HL-60/S4 treated with retinoic acid at 250 ng/mL for 4 days and 3 days (cell line): ENCODE measurements around the gene ATP1A4.

Experiments
- in situ Hi-C: fragments of 300-500 bp; cut with MboI; formaldehyde crosslinking; loops from 2 replicates; pipeline ENCODE4 v1.7.0; 2022; ENCODE audit warnings: low sequenced_read_pairs

ATP1A4 gene

DNA sequence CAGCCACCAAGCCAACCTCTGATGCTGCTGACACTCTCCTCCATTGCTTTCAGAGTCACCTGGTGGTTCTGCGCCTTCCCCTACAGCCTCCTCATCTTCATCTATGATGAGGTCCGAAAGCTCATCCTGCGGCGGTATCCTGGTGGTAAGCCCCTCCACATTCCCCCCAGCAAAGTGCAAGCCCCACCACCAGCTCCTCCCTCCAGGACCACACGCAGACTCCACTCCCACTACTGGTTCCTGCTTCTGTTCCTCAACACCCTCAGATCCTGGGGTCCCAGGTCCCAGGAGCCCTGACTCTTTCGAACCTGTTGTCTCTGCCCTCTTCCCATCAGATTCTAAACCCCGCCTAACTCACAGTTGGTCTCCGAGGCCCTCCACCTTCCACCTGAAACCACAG, 11.6 kb upstream of the ATP1A4 start:
- in situ Hi-C loops, result no loop called here

DNA sequence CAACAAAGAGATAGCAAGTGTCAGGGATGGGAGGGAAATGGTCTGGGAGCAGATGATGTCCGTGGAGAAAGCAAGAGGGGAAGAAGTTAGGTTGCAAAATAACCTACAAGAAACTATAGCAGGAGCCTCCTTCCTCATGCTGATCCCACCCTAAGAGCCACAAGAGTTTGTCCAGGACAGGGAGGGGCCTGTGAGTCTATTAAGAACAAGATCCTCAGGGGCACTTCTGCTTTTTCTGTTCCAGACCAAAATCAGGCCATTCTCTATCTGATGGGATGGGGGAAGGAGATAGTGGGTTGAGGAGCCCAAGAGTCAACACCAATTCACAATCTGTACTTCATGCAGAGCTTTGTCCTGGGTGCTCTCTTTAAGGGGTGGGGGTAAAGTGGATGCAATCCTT, 7.7 kb upstream of the ATP1A4 start:
- in situ Hi-C loops, result no loop called here

- in situ Hi-C loops, result no loop called here
Measured at GRCh38 chr1:160144921-160145320, 6.5 kb upstream of the ATP1A4 start.

- in situ Hi-C loops, result no loop called here
Measured at GRCh38 chr1:160146107-160146506, 5.3 kb upstream of the ATP1A4 start.

GRCh38 chr1:160148121-160148520, 3.3 kb upstream of the ATP1A4 start:
- in situ Hi-C loops, result no loop called here

DNA sequence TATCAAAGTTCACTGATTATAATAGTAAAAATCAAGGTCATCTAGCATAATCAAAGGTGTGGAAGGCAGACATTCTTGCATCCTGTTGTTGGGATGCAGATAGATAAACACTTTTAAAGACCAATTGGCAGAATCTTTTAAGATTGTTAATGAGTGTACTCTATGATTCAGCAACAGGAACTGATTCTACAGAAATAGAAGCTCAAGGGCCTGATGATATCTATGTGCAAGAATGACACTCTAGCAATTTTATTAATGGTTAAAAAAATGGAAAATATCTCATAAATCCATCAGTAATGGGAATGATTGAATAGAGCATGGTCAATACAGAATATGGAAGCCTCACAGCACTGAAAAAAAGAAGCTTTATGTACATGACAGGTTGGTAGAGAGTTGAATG, 2.2 kb upstream of the ATP1A4 start:
- in situ Hi-C loops, result no loop called here

DNA sequence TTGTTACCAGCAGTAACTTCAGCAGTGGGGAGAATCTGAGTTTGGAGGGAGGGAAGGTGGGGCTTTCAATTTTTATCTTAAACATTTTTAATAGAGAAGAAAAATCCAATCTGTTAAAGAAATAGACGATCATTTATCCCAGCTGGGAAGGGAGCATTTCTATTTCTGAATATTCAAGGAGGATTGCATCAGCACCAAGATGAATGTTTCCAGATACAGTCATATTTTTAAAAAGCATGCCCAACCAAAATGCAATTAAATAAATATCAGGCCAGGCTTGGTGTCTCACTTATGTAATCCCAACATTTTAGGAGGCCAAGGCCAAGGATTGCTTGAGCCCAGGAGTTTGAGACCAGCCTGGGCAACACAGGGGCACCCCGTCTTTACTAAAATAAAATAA, 1.7 kb upstream of the ATP1A4 start:
- in situ Hi-C loops, result no loop called here

GRCh38 chr1:160154790-160155189, 3.4 kb downstream of the ATP1A4 start:
- in situ Hi-C loops, result no loop called here

- in situ Hi-C loops, result no loop called here
Measured at GRCh38 chr1:160156361-160156760, 5.0 kb downstream of the ATP1A4 start.

DNA sequence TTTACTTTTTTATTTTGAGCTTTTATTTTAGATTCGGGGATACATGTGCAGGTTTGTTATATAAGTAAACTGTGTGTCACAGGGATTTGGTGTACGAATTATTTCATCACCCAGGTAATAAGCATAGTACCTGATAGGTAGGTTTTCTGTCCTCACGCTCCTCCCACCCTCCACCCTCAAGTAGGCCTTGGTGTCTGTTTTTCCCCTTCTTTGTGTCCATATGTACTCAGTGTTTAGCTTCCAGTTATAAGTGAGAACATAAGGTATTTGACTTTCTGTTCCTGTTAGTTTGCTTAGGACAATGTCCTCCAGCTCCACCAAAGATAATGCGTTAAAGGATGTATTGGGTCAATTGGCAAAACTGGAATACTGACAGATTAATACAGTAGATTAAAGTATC, 5.8 kb downstream of the ATP1A4 start:
- in situ Hi-C loops, result no loop called here

GRCh38 chr1:160158031-160158430, 6.6 kb downstream of the ATP1A4 start:
- in situ Hi-C loops, result no loop called here

DNA sequence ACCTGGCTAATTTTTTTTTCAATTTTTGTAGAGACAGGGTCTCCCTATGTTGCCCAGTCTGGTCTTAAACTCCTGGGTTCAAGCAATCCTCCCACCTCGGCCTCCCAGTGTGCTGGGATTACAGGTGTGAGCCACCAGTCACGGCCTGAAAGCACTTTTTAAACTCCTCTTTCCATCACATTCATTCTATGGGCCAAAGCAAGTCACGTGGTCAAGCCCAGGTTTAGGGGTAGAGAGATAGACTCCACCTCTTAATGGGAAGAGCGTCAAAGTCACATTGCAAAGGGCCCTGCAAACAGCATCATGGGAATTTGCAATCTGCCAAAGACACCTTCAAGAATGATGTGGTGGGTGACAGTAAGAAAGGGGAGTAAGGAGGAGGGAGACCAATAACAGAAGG, 7.1 kb downstream of the ATP1A4 start:
- in situ Hi-C loops, result no loop called here

DNA sequence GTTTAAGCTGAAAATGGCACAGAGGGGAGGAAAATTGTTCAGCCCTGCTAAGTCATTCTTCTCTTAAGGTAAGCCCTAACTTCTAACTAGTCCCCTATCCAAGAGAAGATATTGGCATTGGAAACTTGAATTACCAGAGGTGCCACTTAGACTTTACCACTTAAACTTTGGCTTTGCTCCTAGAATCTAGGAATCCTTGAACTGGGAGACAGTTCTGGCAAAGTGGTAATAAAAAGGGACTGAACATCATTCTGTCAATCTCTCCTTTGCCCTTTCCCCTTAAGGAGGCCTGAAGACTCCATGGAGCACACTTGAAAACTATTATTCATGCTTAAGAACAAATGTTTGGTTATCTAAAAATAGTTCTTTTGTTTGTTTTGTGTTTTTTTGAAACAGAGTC, 8.4 kb downstream of the ATP1A4 start:
- in situ Hi-C loops, result no loop called here

GRCh38 chr1:160161965-160162705, 10.7 kb downstream of the ATP1A4 start:
- in situ Hi-C loops, result no loop called here

GRCh38 chr1:160162931-160163330, 11.5 kb downstream of the ATP1A4 start:
- in situ Hi-C loops, result no loop called here

GRCh38 chr1:160163615-160164014, 12.2 kb downstream of the ATP1A4 start:
- in situ Hi-C loops, result no loop called here

DNA sequence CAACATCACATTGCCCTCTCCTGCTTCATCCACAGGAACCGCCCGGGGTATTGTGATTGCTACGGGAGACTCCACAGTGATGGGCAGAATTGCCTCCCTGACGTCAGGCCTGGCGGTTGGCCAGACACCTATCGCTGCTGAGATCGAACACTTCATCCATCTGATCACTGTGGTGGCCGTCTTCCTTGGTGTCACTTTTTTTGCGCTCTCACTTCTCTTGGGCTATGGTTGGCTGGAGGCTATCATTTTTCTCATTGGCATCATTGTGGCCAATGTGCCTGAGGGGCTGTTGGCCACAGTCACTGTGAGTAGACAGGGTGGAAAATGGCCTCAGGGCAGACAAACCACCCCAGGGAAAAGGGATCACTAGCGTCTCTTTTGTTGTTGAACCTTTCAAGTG, 12.7 kb downstream of the ATP1A4 start:
- in situ Hi-C loops, result no loop called here

- in situ Hi-C loops, result no loop called here
Measured at GRCh38 chr1:160166166-160166868, 14.9 kb downstream of the ATP1A4 start.

- in situ Hi-C loops, result no loop called here
Measured at GRCh38 chr1:160167056-160167455, 15.7 kb downstream of the ATP1A4 start.

- in situ Hi-C loops, result no loop called here
Measured at GRCh38 chr1:160167580-160167979, 16.2 kb downstream of the ATP1A4 start.

- in situ Hi-C loops, result no loop called here
Measured at GRCh38 chr1:160168016-160168415, 16.6 kb downstream of the ATP1A4 start.

DNA sequence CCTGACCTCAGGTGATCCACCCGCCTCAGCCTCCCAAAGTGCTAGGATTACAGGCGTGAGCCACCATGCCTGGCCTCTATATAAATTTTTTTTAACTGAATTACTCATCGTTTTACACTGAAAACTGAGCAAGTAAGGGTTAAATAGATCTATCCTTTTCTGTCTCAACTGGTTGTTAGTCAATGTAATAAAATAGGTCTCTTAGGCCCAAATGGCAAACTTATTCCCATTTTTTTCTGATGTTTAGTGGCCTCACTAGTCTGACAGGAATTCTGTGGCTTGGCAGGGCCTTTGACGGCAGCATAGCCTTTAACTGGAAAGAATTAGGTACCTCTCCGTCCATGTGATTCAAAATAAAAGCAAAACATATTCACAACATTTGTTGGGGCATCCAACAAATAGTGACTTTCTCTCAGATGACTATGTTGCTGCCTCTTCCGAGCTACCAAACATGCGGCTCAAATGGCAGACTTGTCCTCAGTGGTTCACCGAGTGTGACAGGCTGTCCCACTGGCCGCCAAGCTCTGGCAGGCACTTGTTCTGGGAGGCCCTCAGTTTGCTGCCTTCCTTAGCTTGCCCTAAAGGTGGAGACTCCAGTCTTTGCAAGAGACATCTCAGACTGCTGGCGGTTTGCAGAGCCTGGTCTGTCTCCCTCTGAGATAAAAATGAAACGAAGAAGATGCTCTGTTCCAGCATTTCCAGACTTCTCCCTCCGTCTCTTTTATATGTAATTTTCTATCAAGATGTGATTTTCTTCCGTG, 17.4 kb downstream of the ATP1A4 start:
- in situ Hi-C loops, result no loop called here
